ENCODE measurements around the gene BSDC1. TPM values are rescaled to one million over a fixed set of nuclear protein-coding genes. Genes with fewer than 3 reads are reported as not detected.

Gene BSDC1
- total RNA-seq, 1 donor from 2014 or later = 63.2 TPM

DNA sequence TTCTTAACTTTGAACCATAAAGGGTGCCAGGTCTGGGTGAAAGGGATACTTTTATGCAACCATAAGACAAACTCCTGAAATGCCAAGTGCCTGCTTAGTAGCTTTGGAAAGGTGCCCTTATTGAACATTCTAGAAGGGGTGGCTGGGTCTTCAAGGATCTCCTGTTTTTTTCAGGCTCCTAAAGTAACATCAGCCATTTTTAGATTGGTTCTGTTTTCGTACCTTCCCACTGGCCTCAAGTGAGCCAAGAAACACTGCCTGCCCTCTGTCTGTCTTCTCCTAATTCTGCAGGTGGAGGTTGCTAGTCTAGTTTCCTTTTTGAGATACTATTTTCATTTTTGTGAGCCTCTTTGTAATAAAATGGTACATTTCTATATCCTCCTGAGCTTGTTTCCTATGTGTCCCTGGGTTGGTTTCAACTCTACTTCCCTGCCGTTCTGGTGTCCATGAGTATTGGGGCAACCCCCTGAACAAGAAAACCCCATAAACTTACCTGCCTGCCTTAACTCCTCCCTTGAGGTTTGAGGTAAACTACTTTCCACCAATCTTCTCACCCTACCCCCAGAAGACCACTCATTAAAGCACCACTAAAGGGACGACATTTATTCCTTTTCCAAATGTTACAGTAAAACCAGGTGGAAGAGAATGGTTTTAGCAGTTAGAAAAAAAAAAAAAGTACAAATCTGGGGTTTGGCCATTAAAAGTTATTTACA is 60.8 kb downstream of the BSDC1 start:
- peaks cover 47% of the 10 kb centered on the region for H3K4me1 ChIP-seq
- ATAC-seq (no peak), DNase-seq (no peak)
- no peak overlapping the region for H3K4me3 ChIP-seq
- no peaks in the 10 kb centered on the region for H3K27me3 ChIP-seq (ENCODE audit: low read depth)
- H3K9me3 ChIP-seq = no peaks in the 10 kb centered on the region
- intact Hi-C loops (cut with DNase I) = no loop called here
- TF ChIP-seq, protein P1, sequence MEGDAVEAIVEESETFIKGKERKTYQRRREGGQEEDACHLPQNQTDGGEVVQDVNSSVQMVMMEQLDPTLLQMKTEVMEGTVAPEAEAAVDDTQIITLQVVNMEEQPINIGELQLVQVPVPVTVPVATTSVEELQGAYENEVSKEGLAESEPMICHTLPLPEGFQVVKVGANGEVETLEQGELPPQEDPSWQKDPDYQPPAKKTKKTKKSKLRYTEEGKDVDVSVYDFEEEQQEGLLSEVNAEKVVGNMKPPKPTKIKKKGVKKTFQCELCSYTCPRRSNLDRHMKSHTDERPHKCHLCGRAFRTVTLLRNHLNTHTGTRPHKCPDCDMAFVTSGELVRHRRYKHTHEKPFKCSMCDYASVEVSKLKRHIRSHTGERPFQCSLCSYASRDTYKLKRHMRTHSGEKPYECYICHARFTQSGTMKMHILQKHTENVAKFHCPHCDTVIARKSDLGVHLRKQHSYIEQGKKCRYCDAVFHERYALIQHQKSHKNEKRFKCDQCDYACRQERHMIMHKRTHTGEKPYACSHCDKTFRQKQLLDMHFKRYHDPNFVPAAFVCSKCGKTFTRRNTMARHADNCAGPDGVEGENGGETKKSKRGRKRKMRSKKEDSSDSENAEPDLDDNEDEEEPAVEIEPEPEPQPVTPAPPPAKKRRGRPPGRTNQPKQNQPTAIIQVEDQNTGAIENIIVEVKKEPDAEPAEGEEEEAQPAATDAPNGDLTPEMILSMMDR (IDR thresholded peaks at IDR 0.05) = no peak
- peaks cover 47% of the 10 kb centered on the region for H3K36me3 ChIP-seq
- H3K27ac ChIP-seq = no peak overlapping the region

DNA sequence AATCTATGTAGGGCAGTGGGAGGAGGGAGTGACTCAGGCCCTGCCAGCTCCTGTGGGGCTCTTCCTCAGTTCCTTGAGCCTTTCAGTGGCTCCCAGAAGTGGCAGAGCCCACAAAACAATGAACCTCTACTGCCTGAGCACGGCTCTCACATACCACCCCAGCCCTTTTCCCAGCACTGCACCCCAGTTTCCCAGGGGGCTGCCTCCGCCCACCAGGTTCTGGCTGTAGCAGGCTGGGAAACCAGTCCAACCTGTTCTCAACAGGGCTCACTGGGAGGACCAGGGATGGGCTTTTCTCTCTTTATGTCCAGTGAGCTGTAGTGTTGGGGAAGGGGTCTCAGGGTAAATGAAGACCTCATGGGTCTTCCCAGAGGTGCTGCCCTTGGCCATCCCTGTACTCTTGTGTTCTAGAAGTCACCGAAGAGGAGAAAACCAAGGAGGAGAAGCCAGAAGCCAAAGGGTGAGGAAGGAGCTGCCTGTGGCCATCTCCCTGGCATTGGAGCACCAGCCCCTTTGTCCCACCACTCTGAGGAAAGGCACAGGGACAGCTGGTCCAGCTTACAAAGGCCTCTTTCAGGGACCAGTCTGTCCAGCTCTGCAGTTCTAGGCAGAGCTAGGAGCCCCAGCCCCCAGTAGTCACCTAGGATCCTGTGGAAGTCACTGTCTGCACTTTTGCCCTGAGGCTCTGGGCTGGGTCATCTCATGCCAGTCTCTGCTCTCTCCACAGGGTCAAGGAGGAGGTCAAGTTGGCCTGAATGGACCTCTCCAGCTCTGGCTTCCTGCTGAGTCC is 61.8 kb downstream of the BSDC1 start:
- H3K27ac ChIP-seq = no peak overlapping the region
- intact Hi-C loops (cut with DNase I) = no loop called here
- H3K4me1 ChIP-seq = peaks cover 38% of the 10 kb centered on the region
- H3K36me3 ChIP-seq = peaks cover 56% of the 10 kb centered on the region
- no peaks in the 10 kb centered on the region for H3K9me3 ChIP-seq
- no peak overlapping the region for H3K4me3 ChIP-seq
- no peaks in the 10 kb centered on the region for H3K27me3 ChIP-seq (ENCODE audit: low read depth)
- TF ChIP-seq, protein P1 (IDR thresholded peaks at IDR 0.05) = no peak
- DNase-seq (no peak), ATAC-seq (no peak)

DNA sequence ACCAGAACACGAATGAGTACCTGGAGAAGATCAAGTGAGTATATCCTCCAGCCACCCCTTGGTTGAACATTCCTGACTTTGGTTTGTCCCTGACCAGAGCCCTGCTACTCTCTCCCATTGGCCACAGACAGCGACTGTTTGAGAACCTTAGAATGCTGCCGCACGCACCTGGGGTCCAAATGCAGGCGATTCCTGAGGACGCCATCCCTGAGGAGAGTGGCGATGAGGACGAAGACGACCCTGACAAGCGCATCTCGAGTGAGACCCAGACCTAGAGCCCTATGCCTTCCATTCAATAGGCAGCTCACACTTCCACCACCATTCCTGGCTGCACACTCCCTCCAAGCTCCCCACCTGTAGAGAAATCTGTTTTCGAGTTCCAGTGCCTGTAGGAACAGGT is 62.7 kb downstream of the BSDC1 start:
- ATAC-seq = no peak
- intact Hi-C loops (cut with DNase I) = no loop called here
- Histone ChIP-seq H3K27me3 (ENCODE audit: low read depth) (no peaks in the 10 kb centered on the region), H3K36me3 (peaks cover 65% of the 10 kb centered on the region), H3K9me3 (no peaks in the 10 kb centered on the region), H3K4me3 (no peak overlapping the region), H3K27ac (no peak overlapping the region), H3K4me1 (peaks cover 28% of the 10 kb centered on the region)
- TF ChIP-seq, protein P1 (IDR thresholded peaks at IDR 0.05) = no peak
- no peak for DNase-seq

DNA sequence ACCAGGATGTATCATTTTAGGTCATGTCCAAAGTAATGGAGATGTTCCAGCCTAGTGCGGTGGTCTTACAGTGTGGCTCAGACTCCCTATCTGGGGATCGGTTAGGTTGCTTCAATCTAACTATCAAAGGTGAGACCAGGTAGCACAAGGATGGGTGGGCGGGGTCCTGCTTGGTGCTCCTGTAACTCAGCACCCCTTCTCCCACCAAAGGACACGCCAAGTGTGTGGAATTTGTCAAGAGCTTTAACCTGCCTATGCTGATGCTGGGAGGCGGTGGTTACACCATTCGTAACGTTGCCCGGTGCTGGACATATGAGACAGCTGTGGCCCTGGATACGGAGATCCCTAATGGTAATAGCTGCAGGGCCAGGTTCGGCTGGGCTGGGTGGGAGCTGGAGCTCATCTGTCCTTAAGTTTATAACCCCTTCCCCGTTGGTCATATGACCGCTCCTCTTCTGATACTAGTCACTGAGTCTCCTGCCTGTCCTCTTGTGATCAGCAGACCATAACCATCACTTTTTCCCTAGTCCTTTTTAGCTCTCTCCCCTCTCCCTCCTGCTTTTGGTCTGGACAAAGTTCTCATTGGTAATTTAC is 63.6 kb downstream of the BSDC1 start:
- peaks cover 74% of the 10 kb centered on the region for H3K36me3 ChIP-seq
- H3K27me3 ChIP-seq (ENCODE audit: low read depth) = no peaks in the 10 kb centered on the region
- TF ChIP-seq, protein P1 (IDR thresholded peaks at IDR 0.05) = no peak

DNA sequence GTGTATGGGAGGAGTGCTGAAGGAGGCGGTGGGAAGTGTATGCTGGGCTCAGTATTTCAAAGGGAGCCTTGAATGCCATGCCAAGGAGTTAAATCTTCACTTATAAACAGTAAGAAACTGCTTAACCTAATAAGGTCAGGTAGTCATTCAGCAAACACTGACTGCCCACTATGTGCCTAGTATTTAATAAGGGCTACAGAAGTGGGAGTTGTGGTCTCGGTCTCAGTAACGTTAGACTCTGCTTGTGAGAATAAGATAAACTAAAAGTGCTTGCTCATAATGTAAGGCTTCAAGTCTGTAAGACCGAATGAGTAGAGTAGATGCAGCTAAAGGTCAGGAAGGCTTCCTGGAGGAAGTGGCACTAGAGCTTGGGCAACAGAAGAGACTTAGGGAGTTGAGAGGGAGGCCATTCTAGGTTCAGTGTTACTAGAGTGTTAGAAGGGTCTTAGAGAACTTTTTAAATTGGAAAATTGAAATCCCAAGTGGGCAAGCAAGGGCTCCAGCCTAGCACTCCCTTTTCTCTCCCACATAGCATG is 64.2 kb downstream of the BSDC1 start:
- no peak overlapping the region for H3K27ac ChIP-seq
- TF ChIP-seq, protein P1 (IDR thresholded peaks at IDR 0.05) = no peak
- H3K4me3 ChIP-seq = no peak overlapping the region
- DNase-seq (no peak), ATAC-seq (no peak)
- intact Hi-C loops (cut with DNase I) = no loop called here
- H3K36me3 ChIP-seq = peaks cover 81% of the 10 kb centered on the region
- H3K4me1 ChIP-seq = peaks cover 21% of the 10 kb centered on the region
- no peaks in the 10 kb centered on the region for H3K9me3 ChIP-seq
- H3K27me3 ChIP-seq (ENCODE audit: low read depth) = no peaks in the 10 kb centered on the region

More for the DNA sequence above, 63.6 kb downstream of the BSDC1 start:
- Histone ChIP-seq H3K27ac (no peak overlapping the region), H3K4me1 (peaks cover 24% of the 10 kb centered on the region), H3K9me3 (no peaks in the 10 kb centered on the region), H3K4me3 (no peak overlapping the region)
- no peak for ATAC-seq
- DNase-seq = no peak
- intact Hi-C loops (cut with DNase I) = no loop called here
